HepG2 (cell line): Measurements from ENCODE around the gene SLC66A3.

Source experiments
- POLR2A ChIP-seq, 2 experiments: IDR thresholded peaks; 2 replicates each; pipeline ENCODE4 v1.6.1; 2011; ENCODE audit warnings: low read depth in 2 of 2, low read length in 2 of 2, mild to moderate bottlenecking in 1 of 2, moderate library complexity in 1 of 2; ENCODE audit not compliant: insufficient read depth in 1 of 2
- POLR2AphosphoS5 ChIP-seq: IDR thresholded peaks from 2 replicates; pipeline ENCODE4 v1.6.1; 2012; ENCODE audit warnings: low read depth, low read length
- ZNF274 ChIP-seq: sonication (generic); formaldehyde crosslinking; IDR thresholded peaks from 2 replicates; pipeline ENCODE4 v1.5.1; 2020; ENCODE audit warnings: mild to moderate bottlenecking, missing genetic modification reagents
- ZNF331 ChIP-seq: sonication (generic); formaldehyde crosslinking; IDR thresholded peaks from 2 replicates; pipeline ENCODE4 v1.4.0; 2020; ENCODE audit warnings: missing genetic modification reagents
- ZNF768 ChIP-seq: sonication (generic); formaldehyde crosslinking; IDR thresholded peaks from 2 replicates; pipeline ENCODE4 v1.4.0; 2020; ENCODE audit warnings: missing genetic modification reagents
- TF ChIP-seq, protein P1 (sequence below): sonication (generic); formaldehyde crosslinking; IDR thresholded peaks from 2 replicates; pipeline ENCODE4 v1.5.0; 2020; ENCODE audit warnings: mild to moderate bottlenecking, missing genetic modification reagents
- TF ChIP-seq, protein P2 (sequence below): sonication (generic); formaldehyde crosslinking; IDR thresholded peaks from 2 replicates; pipeline ENCODE4 v1.4.0; 2020; ENCODE audit warnings: missing genetic modification reagents
- TF ChIP-seq, protein P3 (sequence below): sonication (generic); formaldehyde crosslinking; IDR thresholded peaks from 2 replicates; pipeline ENCODE4 v1.4.0; 2020; ENCODE audit warnings: missing genetic modification reagents

DNA sequence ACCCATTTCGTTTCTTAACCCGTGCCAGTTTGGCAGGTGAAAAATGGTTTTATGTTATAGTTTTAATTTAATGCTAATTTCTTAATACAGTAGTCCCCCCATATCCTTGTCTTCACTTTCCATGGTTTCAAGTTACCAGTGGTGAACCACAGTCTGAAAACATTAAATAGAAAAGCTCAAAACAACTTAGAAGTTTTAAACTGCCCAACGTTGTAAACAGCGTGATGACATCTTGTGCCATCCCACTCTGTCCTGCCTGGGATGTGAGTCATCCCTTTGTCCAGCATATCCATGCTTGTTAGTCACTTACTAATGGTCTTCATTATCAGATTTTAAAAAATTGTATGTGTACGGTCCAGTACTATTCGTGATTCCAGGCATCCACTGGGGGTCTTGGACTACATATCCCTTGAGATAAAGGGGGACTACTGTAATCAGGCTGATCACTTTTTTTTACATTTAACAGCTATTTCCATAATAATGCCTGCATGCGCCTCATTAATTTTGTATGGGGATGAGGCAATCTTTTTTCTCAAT lies 31.9 kb downstream of the SLC66A3 start:
- TF ChIP-seq, protein P1, sequence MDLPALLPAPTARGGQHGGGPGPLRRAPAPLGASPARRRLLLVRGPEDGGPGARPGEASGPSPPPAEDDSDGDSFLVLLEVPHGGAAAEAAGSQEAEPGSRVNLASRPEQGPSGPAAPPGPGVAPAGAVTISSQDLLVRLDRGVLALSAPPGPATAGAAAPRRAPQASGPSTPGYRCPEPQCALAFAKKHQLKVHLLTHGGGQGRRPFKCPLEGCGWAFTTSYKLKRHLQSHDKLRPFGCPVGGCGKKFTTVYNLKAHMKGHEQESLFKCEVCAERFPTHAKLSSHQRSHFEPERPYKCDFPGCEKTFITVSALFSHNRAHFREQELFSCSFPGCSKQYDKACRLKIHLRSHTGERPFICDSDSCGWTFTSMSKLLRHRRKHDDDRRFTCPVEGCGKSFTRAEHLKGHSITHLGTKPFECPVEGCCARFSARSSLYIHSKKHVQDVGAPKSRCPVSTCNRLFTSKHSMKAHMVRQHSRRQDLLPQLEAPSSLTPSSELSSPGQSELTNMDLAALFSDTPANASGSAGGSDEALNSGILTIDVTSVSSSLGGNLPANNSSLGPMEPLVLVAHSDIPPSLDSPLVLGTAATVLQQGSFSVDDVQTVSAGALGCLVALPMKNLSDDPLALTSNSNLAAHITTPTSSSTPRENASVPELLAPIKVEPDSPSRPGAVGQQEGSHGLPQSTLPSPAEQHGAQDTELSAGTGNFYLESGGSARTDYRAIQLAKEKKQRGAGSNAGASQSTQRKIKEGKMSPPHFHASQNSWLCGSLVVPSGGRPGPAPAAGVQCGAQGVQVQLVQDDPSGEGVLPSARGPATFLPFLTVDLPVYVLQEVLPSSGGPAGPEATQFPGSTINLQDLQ (CRISPR knock-in tag), result no peak
- TF ChIP-seq ZNF274 (CRISPR knock-in tag), result no peak
- TF ChIP-seq ZNF331, result no peak
- TF ChIP-seq POLR2AphosphoS5, result no peak
- TF ChIP-seq POLR2A (IDR thresholded peaks at IDR 0.05; ENCODE audit: insufficient read depth in 1 of 2, low read depth in 2 of 2, low read length in 2 of 2), result no peak
- TF ChIP-seq, protein P2, sequence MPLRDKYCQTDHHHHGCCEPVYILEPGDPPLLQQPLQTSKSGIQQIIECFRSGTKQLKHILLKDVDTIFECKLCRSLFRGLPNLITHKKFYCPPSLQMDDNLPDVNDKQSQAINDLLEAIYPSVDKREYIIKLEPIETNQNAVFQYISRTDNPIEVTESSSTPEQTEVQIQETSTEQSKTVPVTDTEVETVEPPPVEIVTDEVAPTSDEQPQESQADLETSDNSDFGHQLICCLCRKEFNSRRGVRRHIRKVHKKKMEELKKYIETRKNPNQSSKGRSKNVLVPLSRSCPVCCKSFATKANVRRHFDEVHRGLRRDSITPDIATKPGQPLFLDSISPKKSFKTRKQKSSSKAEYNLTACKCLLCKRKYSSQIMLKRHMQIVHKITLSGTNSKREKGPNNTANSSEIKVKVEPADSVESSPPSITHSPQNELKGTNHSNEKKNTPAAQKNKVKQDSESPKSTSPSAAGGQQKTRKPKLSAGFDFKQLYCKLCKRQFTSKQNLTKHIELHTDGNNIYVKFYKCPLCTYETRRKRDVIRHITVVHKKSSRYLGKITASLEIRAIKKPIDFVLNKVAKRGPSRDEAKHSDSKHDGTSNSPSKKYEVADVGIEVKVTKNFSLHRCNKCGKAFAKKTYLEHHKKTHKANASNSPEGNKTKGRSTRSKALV (CRISPR knock-in tag), result no peak
- TF ChIP-seq, protein P3, sequence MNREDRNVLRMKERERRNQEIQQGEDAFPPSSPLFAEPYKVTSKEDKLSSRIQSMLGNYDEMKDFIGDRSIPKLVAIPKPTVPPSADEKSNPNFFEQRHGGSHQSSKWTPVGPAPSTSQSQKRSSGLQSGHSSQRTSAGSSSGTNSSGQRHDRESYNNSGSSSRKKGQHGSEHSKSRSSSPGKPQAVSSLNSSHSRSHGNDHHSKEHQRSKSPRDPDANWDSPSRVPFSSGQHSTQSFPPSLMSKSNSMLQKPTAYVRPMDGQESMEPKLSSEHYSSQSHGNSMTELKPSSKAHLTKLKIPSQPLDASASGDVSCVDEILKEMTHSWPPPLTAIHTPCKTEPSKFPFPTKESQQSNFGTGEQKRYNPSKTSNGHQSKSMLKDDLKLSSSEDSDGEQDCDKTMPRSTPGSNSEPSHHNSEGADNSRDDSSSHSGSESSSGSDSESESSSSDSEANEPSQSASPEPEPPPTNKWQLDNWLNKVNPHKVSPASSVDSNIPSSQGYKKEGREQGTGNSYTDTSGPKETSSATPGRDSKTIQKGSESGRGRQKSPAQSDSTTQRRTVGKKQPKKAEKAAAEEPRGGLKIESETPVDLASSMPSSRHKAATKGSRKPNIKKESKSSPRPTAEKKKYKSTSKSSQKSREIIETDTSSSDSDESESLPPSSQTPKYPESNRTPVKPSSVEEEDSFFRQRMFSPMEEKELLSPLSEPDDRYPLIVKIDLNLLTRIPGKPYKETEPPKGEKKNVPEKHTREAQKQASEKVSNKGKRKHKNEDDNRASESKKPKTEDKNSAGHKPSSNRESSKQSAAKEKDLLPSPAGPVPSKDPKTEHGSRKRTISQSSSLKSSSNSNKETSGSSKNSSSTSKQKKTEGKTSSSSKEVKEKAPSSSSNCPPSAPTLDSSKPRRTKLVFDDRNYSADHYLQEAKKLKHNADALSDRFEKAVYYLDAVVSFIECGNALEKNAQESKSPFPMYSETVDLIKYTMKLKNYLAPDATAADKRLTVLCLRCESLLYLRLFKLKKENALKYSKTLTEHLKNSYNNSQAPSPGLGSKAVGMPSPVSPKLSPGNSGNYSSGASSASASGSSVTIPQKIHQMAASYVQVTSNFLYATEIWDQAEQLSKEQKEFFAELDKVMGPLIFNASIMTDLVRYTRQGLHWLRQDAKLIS, result no peak
- no peak for TF ChIP-seq ZNF768 (CRISPR knock-in tag)
